Fibroblast of skin of back (primary cell): ENCODE data around the gene RNF183.
"Not testable (repeated sequence)": the region's sequence is repeated elsewhere in the genome, so short reads cannot be mapped to it uniquely, and the experiment has no call there.

Experiments
- DNase-seq: peaks from one replicate; pipeline ENCODE4 v3.0.0-alpha.2; 2013

The RNF183 gene

GRCh38 chr9:113269871-113270270, 33.3 kb downstream of the RNF183 start:
- DNase-seq = no peak

DNA sequence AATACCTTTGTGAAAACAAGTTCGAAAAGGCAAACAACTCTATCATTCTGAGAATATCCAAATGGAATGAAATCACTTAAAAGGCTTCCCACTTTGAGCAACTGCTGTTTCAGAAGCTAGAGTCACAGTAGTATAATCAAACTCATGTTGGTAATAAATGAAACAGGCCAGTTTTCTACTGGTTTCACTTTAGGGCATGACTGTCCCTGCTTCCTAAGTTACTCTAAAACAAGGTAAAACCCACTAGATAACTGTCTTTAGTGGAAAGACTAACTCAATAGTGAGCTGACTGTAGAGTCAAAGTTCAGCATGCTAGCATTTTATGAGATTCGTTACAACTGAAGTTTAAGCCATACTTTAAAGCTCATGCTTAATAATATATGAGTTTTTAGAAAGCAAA, 33.8 kb downstream of the RNF183 start:
- no peak for DNase-seq

DNA sequence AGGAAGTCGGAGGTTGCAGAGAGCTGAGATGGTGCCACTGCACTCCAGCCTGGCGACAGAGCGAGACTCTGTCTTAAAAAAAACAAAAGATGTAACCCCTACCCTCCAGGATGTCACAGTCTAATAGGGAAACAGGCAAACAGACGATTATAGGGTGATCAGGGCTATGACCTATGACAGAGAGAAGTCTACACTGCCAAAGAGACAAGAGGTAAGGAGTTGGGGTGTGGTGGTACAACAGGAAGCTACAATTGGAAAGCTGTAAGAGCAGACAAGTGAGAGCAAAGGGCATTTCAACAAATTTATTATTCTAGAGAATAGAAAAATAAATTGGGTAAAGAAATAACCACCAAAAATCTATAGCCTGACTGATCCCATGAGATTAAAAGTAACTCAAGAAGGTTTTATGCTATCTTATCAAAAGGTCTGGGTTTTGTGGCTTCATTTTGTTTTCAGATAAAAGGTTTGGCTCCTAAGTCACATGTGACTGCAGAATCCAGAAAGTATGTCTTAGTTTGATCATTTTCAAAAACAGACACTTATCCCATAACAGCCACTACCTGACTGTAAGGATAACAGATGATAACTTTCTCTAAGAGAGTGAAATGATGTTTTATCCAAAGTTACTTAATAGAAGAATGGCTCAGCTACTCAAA, 35.1 kb downstream of the RNF183 start:
- DNase-seq = no peak

GRCh38 chr9:113266174-113266573, 37.0 kb downstream of the RNF183 start:
- DNase-seq = no peak

GRCh38 chr9:113261917-113262671, 41.1 kb downstream of the RNF183 start:
- DNase-seq = no peak

GRCh38 chr9:113258282-113258681, 44.9 kb downstream of the RNF183 start:
- DNase-seq = no peak

DNA sequence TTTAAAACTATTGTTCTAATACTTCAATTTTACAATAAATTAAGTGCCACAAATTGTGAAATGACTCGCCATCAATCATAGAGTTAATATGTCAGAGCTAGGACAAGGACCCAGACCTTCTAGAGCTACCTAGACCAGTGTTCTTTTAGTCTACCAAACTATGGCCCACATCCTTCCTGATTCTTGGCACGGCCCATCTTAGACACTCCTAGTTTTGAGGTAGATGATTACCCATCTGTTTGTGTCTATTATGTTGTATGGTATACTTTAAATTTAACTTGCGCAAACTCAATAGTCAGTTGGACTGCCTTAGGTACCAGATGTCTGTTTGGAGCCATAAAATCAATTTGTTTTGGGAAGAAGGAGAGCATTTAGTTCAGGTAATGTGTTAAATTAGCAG, 45.3 kb downstream of the RNF183 start:
- no peak for DNase-seq

- DNase-seq = no peak
These were observed 47.7 kb downstream of the RNF183 start for GRCh38 chr9:113255438-113255837.

DNA sequence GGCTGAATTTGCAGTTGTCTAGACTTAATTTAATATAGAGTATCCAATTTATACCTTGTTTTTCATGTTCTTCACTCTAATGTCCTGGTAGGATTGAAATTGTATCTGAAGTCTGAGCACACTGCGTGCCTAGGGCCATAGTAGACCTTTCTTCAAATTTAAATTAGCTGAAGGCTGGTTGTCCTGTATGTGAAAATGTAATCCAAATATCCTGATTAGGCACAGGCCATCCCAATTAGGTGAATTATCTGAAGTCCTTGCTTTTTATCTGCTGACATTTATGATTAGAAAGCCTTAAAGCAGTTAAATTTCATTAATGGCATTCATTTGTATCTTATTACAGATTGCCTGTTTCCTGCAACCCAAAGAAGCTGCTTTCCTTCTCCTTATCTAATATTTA, 48.2 kb downstream of the RNF183 start:
- DNase-seq = no peak

- DNase-seq = no peak
These were observed 52.4 kb downstream of the RNF183 start for GRCh38 chr9:113250807-113251206.

DNA sequence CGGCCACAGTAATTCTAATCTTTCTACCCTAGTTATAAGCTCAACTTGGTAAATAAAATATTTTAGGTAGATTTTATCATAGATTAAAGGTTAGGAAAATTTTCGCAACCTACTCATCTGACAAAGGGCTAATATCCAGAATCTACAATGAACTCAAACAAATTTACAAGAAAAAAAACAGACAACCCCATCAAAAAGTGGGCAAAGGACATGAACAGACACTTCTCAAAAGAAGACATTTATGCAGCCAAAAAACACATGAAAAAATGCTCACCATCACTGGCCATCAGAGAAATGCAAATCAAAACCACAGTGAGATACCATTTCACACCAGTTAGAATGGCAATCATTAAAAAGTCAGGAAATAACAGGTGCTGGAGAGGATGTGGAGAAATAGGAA, 53.5 kb downstream of the RNF183 start:
- DNase-seq = not testable (repeated sequence)

- DNase-seq = no peak
These were observed 55.5 kb downstream of the RNF183 start for GRCh38 chr9:113247640-113248039.
